ENCODE results near the gene ATAD3A.

GRCh38 chr1:1462318-1462966 lies 49.5 kb upstream of the ATAD3A start:
- TF ChIP-seq SMARCA5 (IDR thresholded peaks at IDR 0.05) (no peak), OTX1 (CRISPR knock-in tag; IDR thresholded peaks at IDR 0.05) (no peak), ZNF512 (tag; IDR thresholded peaks at IDR 0.05) (no peak), E2F8 (IDR thresholded peaks at IDR 0.05; ENCODE audit: low read depth, partially characterized antibody) (no peak), CTCF (IDR thresholded peaks at IDR 0.05 in 2 of 3, conservative IDR thresholded peaks at IDR 0.05 in 1 of 3; ENCODE audit: insufficient read depth in 2 of 3, low read depth in 1 of 3, low read length in 3 of 3) (no peak), CSDE1 (IDR thresholded peaks at IDR 0.05) (no peak), UBTF (IDR thresholded peaks at IDR 0.05; ENCODE audit: borderline replicate concordance in 1 of 2, low read depth in 2 of 2, low read length in 2 of 2) (no peak), ZBTB43 (CRISPR knock-in tag; IDR thresholded peaks at IDR 0.05) (no peak)

Data from K562 (cell line).